Stimulated activated naive CD4-positive, alpha-beta T cell (primary cell): ENCODE data around the gene TLCD5.

Experiments
- DNase-seq, 6 experiments: peaks; one replicate each; lab custom pipeline; 2025; lab: John Stamatoyannopoulos, UW

TLCD5 gene

GRCh38 chr11:120307476-120307875 is 17.6 kb upstream of the TLCD5 start:
- DNase-seq: no peak

DNA sequence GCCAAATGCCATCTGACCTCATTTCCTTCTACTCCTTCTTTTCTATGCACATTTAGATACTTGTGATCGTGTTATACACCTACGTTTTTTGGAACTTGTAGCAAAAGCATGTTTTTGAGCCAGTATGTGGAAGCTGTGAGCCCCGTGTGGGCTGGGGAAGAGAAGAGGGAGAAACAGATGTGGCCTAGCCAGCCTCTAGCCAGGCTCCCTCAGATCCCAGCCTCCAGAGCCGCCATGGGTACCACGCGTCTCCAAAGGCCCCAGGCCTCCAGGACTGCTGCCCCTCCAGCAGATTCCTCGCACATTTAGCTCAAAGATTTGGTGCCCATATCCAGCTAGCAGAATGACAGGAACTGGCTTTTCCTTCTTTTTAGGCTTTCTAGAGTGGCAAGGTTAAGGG is 17.0 kb upstream of the TLCD5 start:
- DNase-seq: no peak

DNA sequence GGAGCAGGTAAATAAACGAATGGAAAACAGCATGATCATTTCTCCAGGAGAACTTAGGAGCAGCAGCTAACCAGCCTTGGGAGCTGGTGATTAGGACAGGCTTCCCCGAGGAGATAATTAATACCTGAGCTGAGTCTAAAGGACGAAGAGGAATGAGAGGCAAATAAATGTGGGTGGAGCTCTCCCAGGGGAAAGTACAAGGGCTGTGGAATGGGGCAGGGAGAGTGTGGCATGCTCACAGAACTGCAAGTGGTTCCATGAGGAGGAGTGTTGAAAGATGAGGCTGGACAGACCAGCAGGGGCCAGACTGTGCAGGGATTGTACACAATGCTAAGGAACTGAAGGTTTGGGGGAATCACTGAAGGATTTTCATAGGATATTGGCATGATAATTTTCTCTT is 14.2 kb upstream of the TLCD5 start:
- no peak for DNase-seq

- DNase-seq: no peak
Observed at GRCh38 chr11:120314861-120315260, 10.2 kb upstream of the TLCD5 start.

- DNase-seq: no peak
Observed at GRCh38 chr11:120316880-120317688, 8.0 kb upstream of the TLCD5 start.

DNA sequence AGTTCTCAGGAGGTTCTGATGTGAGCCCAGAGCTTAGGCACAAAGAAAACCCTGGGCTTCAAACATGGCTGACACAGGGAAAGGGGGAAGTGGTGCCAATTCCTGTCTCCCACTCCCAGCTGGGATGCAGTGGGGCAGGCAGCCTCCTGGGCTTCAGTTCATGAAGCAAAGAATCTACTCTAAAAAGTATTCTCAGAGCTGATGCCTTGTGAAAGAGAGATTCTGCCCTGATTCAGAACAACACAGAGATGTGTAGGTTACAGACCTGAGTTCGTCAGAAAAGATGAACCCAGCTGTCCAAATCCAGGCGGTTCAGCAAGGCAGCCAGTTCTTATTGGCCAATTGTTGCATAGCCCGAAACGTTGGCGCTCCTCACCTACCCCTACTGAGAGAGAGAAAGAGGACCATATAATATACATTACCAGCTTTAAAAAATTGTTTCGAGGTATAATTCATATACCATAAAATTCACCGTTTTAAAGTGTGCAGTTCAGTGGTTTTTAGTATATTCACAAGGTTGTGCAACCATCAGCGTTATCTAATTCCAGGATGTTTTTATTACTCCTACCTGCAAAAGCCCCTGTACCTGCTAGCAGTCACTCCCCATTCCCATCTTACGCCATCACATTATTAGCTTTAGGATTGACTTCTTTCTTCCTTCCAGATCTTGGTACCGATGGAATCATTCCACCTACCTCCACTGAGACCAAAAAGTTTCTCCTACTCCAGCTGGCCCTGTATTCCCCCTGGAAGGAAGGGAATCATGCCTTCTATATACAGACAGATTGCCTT is 7.2 kb upstream of the TLCD5 start:
- DNase-seq: no peak

GRCh38 chr11:120318906-120319305 is 6.2 kb upstream of the TLCD5 start:
- DNase-seq: no peak

DNA sequence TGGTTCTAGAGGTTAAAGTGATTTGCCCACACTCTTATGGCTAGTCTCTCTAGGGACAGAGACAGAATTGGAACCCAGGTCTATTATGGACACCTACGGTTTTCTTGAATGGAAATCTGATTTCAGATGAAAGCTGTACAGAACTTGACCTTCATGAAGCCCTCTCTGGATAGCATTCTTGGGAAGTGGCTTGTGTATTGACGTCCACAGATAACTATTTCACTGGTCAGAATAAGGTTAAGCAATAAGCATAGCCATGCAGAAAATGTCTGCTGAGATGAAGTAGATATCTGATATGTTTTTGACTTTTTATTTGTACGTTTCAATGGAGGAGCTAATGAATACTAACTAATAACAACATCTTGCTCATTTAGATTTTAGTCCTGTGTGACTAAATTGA is 1.1 kb downstream of the TLCD5 start:
- DNase-seq: no peak

GRCh38 chr11:120326845-120327281 is 1.8 kb downstream of the TLCD5 start:
- no peak for DNase-seq

GRCh38 chr11:120327311-120327710 is 2.2 kb downstream of the TLCD5 start:
- no peak for DNase-seq

- DNase-seq: no peak
Observed at GRCh38 chr11:120329556-120329955, 4.5 kb downstream of the TLCD5 start.

DNA sequence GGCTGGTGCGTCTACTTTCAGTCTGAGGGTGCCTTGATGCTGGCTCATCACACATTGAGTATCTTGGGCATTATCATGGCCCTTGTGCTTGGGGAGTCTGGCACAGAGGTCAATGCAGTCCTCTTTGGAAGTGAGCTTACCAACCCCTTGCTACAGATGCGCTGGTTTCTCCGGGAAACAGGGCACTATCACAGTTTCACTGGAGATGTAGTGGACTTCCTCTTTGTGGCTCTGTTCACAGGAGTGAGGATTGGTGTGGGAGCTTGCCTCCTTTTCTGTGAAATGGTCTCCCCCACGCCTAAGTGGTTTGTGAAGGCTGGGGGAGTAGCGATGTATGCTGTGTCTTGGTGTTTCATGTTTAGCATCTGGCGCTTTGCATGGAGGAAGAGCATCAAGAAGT is 4.9 kb downstream of the TLCD5 start:
- no peak for DNase-seq

- no peak for DNase-seq
Observed at GRCh38 chr11:120331301-120331996, 6.3 kb downstream of the TLCD5 start.

GRCh38 chr11:120332822-120333716 is 8.0 kb downstream of the TLCD5 start:
- no peak for DNase-seq

DNA sequence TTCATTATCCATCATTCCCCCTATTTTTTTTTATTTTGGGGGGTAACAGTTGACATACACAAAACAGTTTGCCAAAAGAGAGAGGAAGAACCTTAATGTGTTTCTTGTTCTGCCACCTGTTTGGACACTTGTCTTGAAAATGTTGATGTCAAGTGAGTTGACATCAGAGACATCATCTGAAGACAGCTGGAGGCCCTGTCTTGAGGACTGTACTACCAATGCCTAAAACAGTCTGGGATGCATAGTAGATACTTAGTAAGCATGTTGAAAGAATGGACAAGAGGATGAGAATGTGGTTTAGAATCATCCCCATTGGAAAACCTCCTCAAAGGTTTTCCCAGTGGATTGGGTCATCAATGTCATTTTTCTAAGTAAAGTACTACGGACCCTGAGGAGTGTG is 8.7 kb downstream of the TLCD5 start:
- DNase-seq: no peak

DNA sequence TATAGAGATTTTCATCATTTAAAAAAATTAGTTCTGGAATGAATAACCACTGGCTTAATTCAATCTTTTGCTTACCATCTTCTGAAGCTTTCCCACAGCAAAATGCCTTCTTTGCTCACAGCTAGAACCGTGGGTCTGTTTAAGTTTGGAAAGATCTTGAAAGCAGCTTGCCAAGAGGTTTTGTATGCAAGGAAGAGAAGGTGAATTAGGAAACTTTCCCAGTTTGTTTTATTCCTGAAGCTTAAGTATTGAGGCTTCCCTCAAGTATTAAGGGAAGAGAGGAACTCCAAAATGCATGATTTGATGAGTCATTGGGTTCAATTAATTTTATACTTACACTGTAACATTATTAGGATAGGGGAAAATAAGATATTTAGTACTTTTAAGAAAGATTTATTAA is 9.2 kb downstream of the TLCD5 start:
- DNase-seq: no peak

DNA sequence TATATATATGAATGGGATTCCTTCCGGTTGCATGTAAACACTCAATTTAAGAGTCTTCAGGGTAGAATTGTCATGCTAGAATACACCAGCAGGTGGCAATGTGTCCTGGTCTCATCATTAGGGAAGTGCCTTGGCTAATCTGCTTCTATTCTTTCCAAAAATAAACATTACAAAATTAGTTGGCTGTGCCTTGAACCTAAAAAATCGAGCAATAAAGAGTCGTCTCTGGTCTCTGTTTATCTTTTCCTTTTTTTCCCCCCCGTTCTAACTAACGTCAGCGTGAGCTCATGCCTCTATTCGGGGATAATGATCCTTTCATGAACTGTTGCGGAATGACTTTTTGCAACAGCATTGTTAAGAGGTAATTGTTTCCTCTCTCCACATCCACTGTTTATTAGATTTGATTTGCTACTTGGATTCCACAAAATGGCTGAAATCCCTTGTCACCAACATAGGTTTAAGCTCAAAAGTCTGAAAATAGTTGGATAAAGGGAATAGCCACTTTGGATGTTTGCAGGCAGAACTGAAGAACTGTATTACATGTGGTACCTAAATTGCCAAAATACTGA is 9.9 kb downstream of the TLCD5 start:
- peak in 4 of 6 experiments; percentile 27 to 67 (median 51) for DNase-seq

DNA sequence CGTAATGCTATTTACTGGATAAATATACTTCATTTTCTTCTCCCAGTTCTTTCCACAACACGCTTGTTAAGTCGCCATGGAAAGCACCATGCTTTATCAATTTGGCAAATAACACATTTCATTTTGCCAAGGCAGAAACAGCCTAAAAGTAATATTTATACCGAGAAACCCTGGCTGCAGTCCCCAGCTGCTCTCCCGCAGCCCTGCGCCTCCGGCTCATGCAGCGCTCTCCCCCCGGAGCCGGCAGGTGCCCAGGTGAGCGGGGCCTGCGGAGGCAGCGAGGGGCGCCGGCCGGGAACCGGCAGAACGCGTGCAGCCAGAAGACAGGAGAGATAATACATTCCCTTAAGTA is 10.4 kb downstream of the TLCD5 start:
- peak in 2 of 6 experiments; percentile 15 to 36 for DNase-seq

GRCh38 chr11:120335908-120336640 is 11.0 kb downstream of the TLCD5 start, which contains the start of gene ARHGEF12:
ARHGEF12 (plus strand) TSS chr11:120336413; CDS start chr11:120337244, 831 bp downstream.
- peak; percentile 16 to 55 (median 42) for DNase-seq

DNA sequence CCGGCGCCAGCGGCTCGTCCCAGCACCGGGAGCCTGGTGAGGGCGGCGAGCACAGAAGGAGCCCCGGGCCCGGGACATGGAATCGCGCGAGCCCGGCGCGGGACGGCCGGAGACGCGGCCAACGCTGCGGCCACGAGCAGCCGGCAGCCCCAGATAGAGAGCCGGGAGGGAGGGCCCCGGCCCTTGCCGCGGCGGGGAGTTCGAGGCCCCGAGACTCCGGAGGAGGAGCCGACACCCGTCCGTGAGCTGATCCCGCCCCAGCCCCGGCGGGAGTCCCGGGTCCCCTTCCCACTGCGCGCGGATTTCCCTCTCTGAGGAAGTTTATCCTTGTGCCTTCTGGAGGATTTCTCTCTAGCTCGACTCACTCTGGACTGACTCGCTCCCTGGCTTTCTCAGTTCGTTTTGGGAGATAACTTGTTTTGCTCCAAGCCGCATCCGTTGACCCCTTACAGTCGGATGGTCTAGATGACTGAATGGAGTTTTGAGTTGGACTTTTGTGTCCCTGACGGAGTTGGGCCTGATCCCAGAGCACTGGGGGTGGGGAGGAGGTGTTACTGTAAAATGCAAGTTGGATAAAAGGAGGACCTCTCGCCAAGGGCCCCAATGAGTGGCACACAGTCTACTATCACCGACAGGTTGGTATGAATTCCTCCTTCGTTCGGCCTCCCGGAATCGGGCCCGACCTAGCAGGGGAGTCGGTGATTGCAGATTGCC is 11.7 kb downstream of the TLCD5 start:
- peak in 3 of 6 experiments; percentile 10 to 53 (median 19) for DNase-seq
